HL-60 (cell line): ENCODE data around the gene DHRSX.
"Not testable (repeated sequence)": the region's sequence is repeated elsewhere in the genome, so short reads cannot be mapped to it uniquely, and the experiment has no call there.

Source experiments
- DNase-seq, 2 experiments: peaks; one replicate each; pipeline ENCODE4 v3.0.0-alpha.2; 2010 to 2020; ENCODE audit warnings: low read depth in 1 of 2, low spot score in 1 of 2
- H3K27ac ChIP-seq: fragments of 250-450 bp; sonication (Bioruptor Pico); replicated peaks from 2 replicates; pipeline ENCODE4 v1.5.1; 2020; ENCODE audit warnings: mild to moderate bottlenecking, moderate library complexity
- H3K27me3 ChIP-seq: fragments of 250-450 bp; sonication (Bioruptor Pico); 2 replicates; pipeline ENCODE4 v1.5.1; 2021; ENCODE audit warnings: mild to moderate bottlenecking, moderate library complexity; ENCODE audit not compliant: insufficient read depth, poor library complexity, severe bottlenecking
- H3K4me3 ChIP-seq: replicated peaks from 2 replicates; pipeline ENCODE4 v1.5.1; 2011; ENCODE audit warnings: mild to moderate bottlenecking, control low read depth, low read length; ENCODE audit not compliant: insufficient read depth
- GABPA ChIP-seq: IDR thresholded peaks from 2 replicates; pipeline ENCODE4 v1.6.1; 2012; ENCODE audit warnings: low read depth
- POLR2AphosphoS5 ChIP-seq: IDR thresholded peaks from 2 replicates; pipeline ENCODE4 v1.6.1; 2012; ENCODE audit warnings: low read depth
- REST ChIP-seq: IDR thresholded peaks from 2 replicates; pipeline ENCODE4 v1.6.1; 2012; ENCODE audit warnings: low read depth; ENCODE audit not compliant: insufficient replicate concordance
- SPI1 ChIP-seq: IDR thresholded peaks from 2 replicates; pipeline ENCODE4 v1.6.1; 2012; ENCODE audit warnings: low read depth, mild to moderate bottlenecking, borderline replicate concordance
- TF ChIP-seq, protein P1 (sequence below): IDR thresholded peaks from one replicate; pipeline ENCODE4 v1.5.1; 2011; ENCODE audit warnings: low read length, control low read depth, inconsistent platforms; ENCODE audit not compliant: insufficient read depth

DHRSX gene

DNA sequence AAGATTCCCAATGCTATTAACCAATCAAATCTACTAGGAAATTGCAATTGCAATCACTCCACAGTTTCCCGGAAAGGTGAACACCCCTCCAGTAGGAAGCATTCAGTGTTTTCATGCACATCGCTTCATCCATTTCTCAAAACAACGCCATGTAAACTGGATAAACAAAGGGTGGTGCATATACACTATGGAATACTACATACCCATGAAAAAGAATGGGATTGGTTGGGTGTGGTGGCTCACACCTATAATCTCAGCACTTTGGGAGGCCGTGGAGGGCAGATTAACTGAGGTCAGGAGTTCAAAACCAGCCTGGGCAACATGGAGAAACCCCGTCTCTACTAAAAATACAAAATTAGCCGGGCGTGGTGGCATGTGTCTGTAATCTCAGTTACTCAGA, 29.1 kb downstream of the DHRSX start:
- TF ChIP-seq, protein P1, sequence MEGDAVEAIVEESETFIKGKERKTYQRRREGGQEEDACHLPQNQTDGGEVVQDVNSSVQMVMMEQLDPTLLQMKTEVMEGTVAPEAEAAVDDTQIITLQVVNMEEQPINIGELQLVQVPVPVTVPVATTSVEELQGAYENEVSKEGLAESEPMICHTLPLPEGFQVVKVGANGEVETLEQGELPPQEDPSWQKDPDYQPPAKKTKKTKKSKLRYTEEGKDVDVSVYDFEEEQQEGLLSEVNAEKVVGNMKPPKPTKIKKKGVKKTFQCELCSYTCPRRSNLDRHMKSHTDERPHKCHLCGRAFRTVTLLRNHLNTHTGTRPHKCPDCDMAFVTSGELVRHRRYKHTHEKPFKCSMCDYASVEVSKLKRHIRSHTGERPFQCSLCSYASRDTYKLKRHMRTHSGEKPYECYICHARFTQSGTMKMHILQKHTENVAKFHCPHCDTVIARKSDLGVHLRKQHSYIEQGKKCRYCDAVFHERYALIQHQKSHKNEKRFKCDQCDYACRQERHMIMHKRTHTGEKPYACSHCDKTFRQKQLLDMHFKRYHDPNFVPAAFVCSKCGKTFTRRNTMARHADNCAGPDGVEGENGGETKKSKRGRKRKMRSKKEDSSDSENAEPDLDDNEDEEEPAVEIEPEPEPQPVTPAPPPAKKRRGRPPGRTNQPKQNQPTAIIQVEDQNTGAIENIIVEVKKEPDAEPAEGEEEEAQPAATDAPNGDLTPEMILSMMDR, result no peak
- TF ChIP-seq POLR2AphosphoS5 (no peak), SPI1 (no peak), REST (no peak), GABPA (no peak)
- no peak overlapping the region for H3K4me3 ChIP-seq
- no peak for DNase-seq
- H3K27me3 ChIP-seq, result no peaks in the 10 kb centered on the region
- H3K27ac ChIP-seq, result no peak overlapping the region

- not testable (repeated sequence) for H3K27me3 ChIP-seq, H3K27ac ChIP-seq, H3K4me3 ChIP-seq, DNase-seq
Observed at GRCh38 chrX:2471126-2471525, 29.6 kb downstream of the DHRSX start.

- not testable (repeated sequence) for H3K27ac ChIP-seq, H3K27me3 ChIP-seq, DNase-seq, H3K4me3 ChIP-seq
Observed at GRCh38 chrX:2469852-2470251, 30.9 kb downstream of the DHRSX start.

DNA sequence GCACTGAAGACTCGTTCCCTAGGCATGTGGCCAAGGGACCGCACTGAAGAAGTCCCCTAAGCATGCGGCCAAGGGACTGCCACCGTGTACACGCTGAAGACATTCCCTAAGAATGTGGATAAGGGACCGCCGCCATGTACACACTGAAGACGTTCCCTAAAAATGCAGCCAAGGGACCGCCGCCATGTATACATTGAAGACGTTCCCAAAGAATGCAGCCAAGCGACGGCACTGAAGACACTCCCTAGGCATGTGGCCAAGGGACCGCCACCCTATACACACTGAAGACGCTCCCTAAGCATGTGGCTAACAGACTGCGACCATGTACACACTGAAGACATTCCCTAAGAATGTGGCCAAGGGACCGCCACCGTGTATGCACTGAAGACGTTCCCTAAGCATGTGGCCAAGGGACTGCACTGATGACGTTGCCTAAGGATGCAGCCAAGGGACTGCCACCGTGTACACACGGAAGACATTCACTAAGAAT, 31.5 kb downstream of the DHRSX start:
- no peak for DNase-seq
- TF ChIP-seq POLR2AphosphoS5 (no peak), REST (no peak), SPI1 (no peak), GABPA (no peak)
- TF ChIP-seq, protein P1, result no peak
- H3K4me3 ChIP-seq, result no peak overlapping the region
- no peaks in the 10 kb centered on the region for H3K27me3 ChIP-seq
- no peak overlapping the region for H3K27ac ChIP-seq
